ENCODE measurements around the gene TCF4. TPM values are rescaled to one million over a fixed set of nuclear protein-coding genes. Genes with fewer than 3 reads are reported as not detected.

TCF4 gene
- total RNA-seq, 1 donor from 2014 or later = 86.7 TPM

GRCh38 chr18:55585920-55586561 lies 2.0 kb downstream of the TCF4 start:
- no peak for DNase-seq (ENCODE audit: low spot score)

- no peak for DNase-seq (ENCODE audit: low spot score)
Observed at GRCh38 chr18:55585065-55585919, 2.7 kb downstream of the TCF4 start.

GRCh38 chr18:55584201-55584600 lies 3.8 kb downstream of the TCF4 start:
- DNase-seq (ENCODE audit: low spot score) = no peak

- DNase-seq (ENCODE audit: low spot score) = no peak
Observed at GRCh38 chr18:55582325-55582724, 5.7 kb downstream of the TCF4 start.

DNA sequence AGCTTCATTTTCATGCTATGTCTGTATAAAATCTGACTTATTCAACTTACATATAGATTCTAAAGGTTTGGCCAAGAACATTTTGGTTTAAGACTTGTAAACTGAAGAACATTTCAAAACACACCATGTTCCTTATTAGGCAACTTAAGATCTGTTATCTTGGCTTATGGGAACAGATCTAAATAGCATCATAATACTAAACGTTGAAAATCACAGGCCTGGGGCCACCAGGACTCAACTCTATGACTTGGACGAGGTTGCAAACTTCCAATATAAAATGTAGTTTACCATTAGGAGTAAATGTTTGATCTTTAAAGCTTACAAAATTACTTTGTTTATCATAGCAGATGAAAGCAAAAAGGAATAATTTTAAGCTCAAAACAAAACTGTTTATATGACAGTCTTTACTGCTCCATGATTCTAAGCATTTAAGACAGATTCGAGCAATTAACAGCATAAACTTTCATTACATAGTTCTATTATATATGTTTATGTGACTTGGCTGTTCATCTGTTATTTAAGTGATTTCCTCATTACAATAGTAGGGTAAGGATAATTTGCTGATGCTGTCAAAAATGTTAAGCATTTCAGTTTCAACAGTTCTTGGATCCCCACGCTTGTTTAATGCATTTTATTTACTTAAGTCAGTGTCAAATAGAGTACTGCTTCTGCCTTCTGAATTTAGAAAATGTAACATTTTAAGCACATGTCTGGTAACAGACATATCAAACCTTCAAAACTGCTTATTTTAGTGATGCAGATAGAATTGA lies 8.3 kb downstream of the TCF4 start:
- DNase-seq (ENCODE audit: low spot score) = no peak

- DNase-seq (ENCODE audit: low spot score) = no peak
Observed at GRCh38 chr18:55577812-55578539, 10.0 kb downstream of the TCF4 start.

DNA sequence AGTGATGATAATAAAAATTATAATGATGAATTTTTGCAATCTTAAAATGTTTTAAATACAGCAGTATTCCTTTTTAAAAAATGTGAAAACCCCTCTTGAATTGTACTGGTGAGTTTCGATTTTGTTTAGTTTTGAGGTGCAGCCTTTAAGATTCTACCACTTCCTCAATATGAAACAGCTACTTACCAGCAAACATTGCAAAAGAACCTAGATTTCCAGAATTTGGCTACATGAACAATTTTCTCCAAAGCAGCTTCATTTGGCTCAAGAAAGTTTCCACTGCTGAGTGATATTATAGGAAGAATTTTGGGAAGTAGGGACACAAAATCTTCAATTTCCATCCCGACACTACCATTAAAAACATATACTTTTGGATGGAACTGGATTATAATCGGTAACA lies 12.0 kb downstream of the TCF4 start:
- no peak for DNase-seq (ENCODE audit: low spot score)

DNA sequence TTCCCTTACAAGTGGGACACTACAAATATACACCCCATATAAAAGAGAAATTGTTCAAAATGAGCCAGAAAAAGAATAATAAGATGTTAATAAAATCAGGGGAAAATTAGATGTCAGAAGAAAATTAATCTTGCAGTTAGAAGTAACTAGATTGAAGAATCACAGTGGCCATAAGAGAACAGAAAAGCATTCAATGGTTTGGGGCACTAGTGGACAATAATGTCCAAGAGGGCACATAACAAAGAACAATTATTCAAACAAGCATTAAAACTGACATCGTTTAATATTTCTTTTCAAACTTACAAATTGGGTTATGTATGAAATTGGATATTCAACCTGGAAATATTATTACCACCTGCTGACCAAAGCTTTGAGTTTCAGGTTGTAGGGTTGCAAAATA lies 12.9 kb downstream of the TCF4 start:
- DNase-seq (ENCODE audit: low spot score) = no peak

- no peak for DNase-seq (ENCODE audit: low spot score)
Observed at GRCh38 chr18:55573386-55573785, 14.6 kb downstream of the TCF4 start.

DNA sequence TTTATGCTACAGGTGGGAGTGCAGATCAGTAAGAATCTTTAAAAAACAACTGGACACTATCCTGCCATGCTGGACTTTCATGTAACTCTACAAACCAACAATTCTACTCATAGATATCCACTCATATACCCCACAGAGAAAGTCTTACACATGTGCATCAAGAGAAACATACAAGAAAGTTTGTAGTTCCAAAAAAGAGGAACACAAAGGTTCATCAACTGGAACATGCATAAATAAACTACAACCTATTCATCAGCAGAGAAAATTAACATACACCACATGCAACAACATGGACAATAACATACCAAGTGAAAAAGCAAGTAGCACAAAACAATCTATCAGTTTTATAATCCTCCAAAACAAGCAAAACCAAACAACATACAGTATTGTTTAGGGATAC lies 17.0 kb downstream of the TCF4 start:
- DNase-seq (ENCODE audit: low spot score) = no peak

DNA sequence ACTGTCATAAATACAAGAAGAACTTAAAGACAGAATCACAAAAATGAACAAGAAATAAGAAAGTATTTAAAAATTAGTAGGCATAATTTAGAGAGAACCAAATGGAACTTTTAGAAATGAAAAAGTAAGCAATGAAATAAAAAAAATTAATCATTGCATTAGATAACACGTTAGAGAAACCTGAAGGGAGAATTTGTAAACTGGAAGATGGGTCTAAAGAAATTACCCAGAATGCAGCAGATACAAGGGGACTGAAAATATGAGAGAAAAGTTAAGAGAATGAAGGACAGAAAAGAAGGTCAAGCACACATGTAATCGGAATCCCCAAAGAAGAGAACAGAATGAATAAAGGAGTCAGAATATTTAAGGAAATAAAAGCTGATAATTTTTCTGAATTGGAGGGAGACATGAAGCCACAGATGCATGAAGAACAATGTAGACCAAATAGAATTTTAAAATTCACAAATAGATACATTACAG lies 21.5 kb downstream of the TCF4 start:
- no peak for DNase-seq (ENCODE audit: low spot score)

GRCh38 chr18:55559739-55560138 lies 28.3 kb downstream of the TCF4 start:
- no peak for DNase-seq (ENCODE audit: low spot score)

- no peak for DNase-seq (ENCODE audit: low spot score)
Observed at GRCh38 chr18:55557211-55557610, 30.8 kb downstream of the TCF4 start.

DNA sequence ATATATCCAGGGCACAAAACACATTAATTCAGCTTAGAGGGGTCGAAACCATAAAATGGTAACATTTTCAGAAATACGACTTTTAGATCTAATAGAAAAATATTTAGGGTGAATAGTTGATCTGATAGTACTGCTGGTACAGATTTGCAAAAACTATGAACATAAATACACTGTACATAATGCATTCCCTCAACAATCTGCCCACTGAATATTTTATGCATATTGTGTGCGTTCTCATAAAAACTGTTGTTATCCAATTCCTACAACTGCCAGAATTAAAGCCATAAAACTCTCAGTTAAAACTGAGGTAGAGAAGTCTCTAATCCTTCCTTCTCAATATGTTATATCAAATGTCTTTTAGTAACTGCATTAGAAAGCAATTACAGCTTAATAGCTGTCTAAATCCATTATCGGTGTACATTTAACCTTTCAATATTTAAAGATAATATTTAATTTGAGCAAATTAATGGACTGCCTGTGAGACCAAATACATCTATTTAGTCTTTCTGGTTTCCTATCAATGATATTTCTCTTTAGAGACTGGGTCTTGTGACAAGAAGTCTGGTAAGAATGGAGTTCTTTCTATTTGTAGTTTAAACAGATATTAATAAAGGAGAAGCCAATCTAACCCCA lies 32.5 kb downstream of the TCF4 start:
- no peak for DNase-seq (ENCODE audit: low spot score)

- no peak for DNase-seq (ENCODE audit: low spot score)
Observed at GRCh38 chr18:55552526-55553189, 35.3 kb downstream of the TCF4 start.

GRCh38 chr18:55551227-55551626 lies 36.8 kb downstream of the TCF4 start:
- DNase-seq (ENCODE audit: low spot score) = no peak

DNA sequence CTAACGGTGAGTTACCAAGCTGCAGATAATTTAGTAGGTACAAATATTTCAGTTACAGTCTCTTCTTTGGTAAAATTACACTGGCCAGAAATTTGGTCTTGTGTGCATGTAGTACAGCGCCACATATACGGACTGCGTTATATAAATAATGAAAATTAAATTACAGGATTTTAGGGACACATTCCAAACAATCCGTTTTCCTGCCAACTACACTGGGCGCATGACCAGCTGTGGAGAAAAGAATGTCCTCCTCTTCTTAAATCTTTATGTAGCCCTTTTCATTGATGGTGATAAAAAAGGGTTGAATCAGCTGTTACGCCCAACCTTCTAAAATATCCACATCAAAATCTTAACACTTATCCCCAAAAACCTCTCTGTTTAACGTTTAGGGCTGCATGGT lies 37.5 kb downstream of the TCF4 start:
- no peak for DNase-seq (ENCODE audit: low spot score)

DNA sequence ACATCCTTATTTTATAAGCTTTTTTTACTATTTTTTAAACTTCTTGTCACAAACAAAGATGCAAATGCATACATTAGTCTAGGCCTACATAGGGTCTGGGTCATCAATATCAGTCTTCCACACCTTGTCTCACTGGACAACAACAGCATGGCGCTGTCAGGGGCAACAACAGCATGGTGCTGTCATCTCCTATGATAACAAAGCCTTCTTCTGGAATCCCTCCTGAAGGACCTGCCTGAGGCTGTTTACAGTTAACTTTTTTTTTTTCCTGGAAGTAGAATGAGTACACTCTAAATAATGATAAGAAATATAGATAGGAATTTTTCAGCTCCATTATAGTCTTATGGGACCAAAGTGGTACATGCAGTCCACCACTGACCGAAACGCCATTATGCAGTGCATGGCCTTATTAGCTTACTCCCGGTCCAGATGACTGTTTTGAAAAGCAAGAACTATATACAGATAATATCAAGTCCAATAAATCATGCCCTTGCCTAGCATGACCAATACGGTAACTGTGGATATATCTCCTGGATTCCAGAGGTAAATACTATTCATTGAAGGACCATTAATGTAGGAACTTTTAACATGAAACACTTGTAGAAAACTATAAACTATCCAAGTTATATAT lies 38.4 kb downstream of the TCF4 start:
- no peak for DNase-seq (ENCODE audit: low spot score)

DNA sequence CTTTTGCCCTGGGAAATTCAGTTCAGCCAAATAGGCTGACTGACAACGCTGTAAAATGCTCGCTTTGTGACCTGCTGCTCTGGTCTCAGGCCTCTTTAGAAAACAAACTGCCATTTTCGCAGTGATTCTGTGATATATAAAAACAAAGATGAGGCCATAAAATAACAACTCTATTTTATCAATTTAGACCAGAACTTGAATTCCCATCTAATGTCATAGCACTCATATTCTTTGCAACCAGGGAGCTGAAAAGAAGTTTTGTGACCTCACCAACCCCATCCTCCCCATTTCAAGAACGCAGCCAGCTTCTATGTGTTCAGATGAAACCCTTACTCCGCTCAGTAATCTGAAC lies 40.3 kb downstream of the TCF4 start:
- no peak for DNase-seq (ENCODE audit: low spot score)

Data from ureter (tissue), 1 donor.